Cardiac fibroblast (primary cell): ENCODE measurements around the gene HHATL.

ENCODE experiments used
- DNase-seq, 2 donors: peaks; one replicate each; pipeline versions ENCODE4 v3.0.0 to v3.0.0-alpha.2; 2010; ENCODE audit warnings: low read depth in 2 of 2
- H3K4me3 ChIP-seq, 2 donors: replicated peaks in 1 of 2; 1 replicate in 1 of 2; 2 replicates in 1 of 2; pipeline ENCODE4 v1.5.1; 2011; ENCODE audit warnings: low read depth in 2 of 2, low read length in 2 of 2, mild to moderate bottlenecking in 2 of 2, moderate library complexity in 1 of 2
- TF ChIP-seq, protein P1 (sequence below): IDR thresholded peaks from one replicate; pipeline ENCODE4 v1.5.1; 2011; ENCODE audit warnings: low read depth, mild to moderate bottlenecking, low read length, inconsistent platforms

Gene HHATL

DNA sequence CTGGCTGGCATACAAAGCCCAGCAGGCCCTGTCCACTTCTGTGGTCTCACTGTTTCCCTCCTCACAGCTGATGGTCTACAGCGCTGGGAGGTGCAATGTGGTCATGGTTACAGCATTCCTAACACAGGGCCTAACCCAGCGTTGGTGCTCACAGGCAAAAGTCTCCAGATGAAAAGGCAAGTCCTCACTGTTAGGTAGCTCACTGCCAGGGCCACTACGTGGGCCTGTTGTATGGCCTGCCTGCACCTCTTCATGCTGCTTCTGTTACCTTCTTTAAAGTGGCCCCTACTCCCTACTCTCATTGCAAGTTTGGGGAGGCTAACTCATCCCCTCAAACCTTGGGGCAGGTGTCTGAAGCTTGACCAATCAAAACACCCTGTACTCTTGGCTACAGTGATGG, 39.2 kb upstream of the HHATL start:
- TF ChIP-seq, protein P1, sequence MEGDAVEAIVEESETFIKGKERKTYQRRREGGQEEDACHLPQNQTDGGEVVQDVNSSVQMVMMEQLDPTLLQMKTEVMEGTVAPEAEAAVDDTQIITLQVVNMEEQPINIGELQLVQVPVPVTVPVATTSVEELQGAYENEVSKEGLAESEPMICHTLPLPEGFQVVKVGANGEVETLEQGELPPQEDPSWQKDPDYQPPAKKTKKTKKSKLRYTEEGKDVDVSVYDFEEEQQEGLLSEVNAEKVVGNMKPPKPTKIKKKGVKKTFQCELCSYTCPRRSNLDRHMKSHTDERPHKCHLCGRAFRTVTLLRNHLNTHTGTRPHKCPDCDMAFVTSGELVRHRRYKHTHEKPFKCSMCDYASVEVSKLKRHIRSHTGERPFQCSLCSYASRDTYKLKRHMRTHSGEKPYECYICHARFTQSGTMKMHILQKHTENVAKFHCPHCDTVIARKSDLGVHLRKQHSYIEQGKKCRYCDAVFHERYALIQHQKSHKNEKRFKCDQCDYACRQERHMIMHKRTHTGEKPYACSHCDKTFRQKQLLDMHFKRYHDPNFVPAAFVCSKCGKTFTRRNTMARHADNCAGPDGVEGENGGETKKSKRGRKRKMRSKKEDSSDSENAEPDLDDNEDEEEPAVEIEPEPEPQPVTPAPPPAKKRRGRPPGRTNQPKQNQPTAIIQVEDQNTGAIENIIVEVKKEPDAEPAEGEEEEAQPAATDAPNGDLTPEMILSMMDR: no peak
- H3K4me3 ChIP-seq: no peak overlapping the region
- DNase-seq: no peak

- no peak overlapping the region for H3K4me3 ChIP-seq
- no peak for DNase-seq
- TF ChIP-seq, protein P1: no peak
Observed at GRCh38 chr3:42739401-42740158, 37.0 kb upstream of the HHATL start.

DNA sequence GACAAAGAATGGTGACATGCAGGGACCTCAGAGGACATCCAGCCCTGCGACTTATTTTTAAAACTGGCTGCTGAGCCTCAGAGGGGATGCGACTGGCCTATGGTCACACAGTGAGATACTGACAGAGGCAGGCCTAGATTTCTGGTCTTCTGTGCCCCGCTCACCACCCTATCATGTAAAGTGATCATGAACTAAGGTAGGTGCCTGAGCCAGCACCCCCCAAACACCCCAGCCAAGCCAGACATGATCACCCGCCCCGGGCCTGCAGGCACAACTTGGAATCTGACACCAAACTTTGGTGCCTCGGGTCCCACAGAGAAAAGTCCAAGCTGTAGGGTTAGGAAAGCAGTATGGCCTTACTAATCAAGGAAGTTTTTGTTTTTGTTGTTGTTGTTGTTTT, 33.9 kb upstream of the HHATL start:
- H3K4me3 ChIP-seq: no peak overlapping the region
- TF ChIP-seq, protein P1: no peak
- no peak for DNase-seq

DNA sequence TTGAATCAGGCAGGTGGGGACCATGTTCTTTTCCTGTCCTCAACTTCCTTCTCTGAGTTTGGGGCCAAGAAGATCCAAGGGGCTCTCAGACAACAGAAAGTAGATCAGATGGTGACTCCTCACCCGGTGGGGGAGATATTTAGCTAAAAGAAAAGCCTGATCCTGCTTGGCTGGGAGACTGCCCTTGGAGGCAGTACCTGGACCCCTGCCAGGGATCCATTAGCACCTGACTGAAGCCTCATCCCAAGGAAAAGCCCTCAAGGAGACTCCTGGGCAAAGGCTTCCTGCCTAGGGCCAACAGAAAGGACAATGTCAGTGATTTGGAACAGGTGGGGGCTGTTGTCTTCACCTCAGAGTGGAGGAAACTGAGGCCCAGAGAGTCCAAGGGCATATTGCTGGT, 33.5 kb upstream of the HHATL start:
- TF ChIP-seq, protein P1: no peak
- DNase-seq: no peak
- no peak overlapping the region for H3K4me3 ChIP-seq

DNA sequence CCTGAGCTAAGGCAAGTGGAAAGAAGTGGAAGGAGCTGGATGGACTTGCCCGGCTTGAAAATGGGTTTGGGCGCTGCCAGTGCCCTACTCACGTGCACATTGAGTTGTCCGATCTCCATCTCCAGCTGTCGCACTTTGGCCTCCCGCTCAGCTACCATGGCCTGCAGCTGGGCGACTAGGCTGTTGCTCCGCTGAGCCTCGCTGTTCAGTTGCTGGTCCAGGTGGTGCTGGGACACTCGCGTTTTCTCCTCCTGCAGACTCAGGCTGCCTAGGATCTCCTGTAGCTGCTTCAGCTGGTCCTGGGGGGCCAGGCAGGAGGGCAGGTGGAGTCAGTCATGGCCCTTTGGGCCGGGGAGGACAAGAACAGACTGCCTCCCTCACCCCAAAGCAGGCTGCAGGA, 33.0 kb upstream of the HHATL start:
- TF ChIP-seq, protein P1: no peak
- no peak overlapping the region for H3K4me3 ChIP-seq
- no peak for DNase-seq

- TF ChIP-seq, protein P1: no peak
- no peak overlapping the region for H3K4me3 ChIP-seq
- no peak for DNase-seq
Observed at GRCh38 chr3:42735019-42735418, 32.4 kb upstream of the HHATL start.
